HG03064 (cell line): ENCODE measurements around the gene YJU2.
"Not testable (repeated sequence)": the region's sequence is repeated elsewhere in the genome, so short reads cannot be mapped to it uniquely, and the experiment has no call there.

Experiments used
- ATAC-seq: cut with Tn5 transposase; IDR thresholded peaks from one replicate; pipeline ENCODE4 v1.9.1; 2021; ENCODE audit warnings: low read depth; ENCODE audit not compliant: unreplicated experiment

Gene YJU2

GRCh38 chr19:4267101-4267900 is 20.4 kb downstream of the YJU2 start:
- ATAC-seq, result no peak

- ATAC-seq, result no peak
Measured at GRCh38 chr19:4267901-4268815, 21.3 kb downstream of the YJU2 start.

- no peak for ATAC-seq
Measured at GRCh38 chr19:4268816-4269430, 22.0 kb downstream of the YJU2 start.

GRCh38 chr19:4272894-4273293 is 26.0 kb downstream of the YJU2 start:
- ATAC-seq, result no peak

GRCh38 chr19:4274321-4274686 is 27.4 kb downstream of the YJU2 start:
- not testable (repeated sequence) for ATAC-seq

- no peak for ATAC-seq
Measured at GRCh38 chr19:4277191-4277696, 30.4 kb downstream of the YJU2 start.

GRCh38 chr19:4278010-4278409 is 31.1 kb downstream of the YJU2 start:
- ATAC-seq, result no peak

- no peak for ATAC-seq
Measured at GRCh38 chr19:4278419-4279266, 31.8 kb downstream of the YJU2 start, which contains the start of gene SHD. TSS of gene SHD (plus strand) at chr19:4279266. CDS start at chr19:4280064, 798 bp downstream.

GRCh38 chr19:4279267-4279529 is 32.3 kb downstream of the YJU2 start:
- no peak for ATAC-seq

- no peak for ATAC-seq
Measured at GRCh38 chr19:4279530-4280422, 32.9 kb downstream of the YJU2 start.

GRCh38 chr19:4284176-4284958 is 37.5 kb downstream of the YJU2 start:
- ATAC-seq, result no peak

GRCh38 chr19:4284974-4285373 is 38.1 kb downstream of the YJU2 start:
- no peak for ATAC-seq

GRCh38 chr19:4286141-4286540 is 39.3 kb downstream of the YJU2 start:
- not testable (repeated sequence) for ATAC-seq

GRCh38 chr19:4288091-4288777 is 41.4 kb downstream of the YJU2 start:
- ATAC-seq, result no peak

- ATAC-seq, result no peak
Measured at GRCh38 chr19:4291184-4291732, 44.4 kb downstream of the YJU2 start.

GRCh38 chr19:4292515-4292914 is 45.6 kb downstream of the YJU2 start:
- ATAC-seq, result no peak

- no peak for ATAC-seq
Measured at GRCh38 chr19:4294389-4294788, 47.5 kb downstream of the YJU2 start.
